SHP77 treated with DMSO at 0.1 percent for 48 hours (cell line): ENCODE measurements around the gene MYH14.
A peak's percentile ranks its signal among the peaks of the same experiment; 100 is the strongest.

ENCODE experiments used
- DNase-seq: peaks from one replicate; lab custom pipeline; 2025; lab: John Stamatoyannopoulos, UW

The MYH14 gene

GRCh38 chr19:50203281-50204080 is at the start of gene MYH14:
Gene MYH14, plus strand, starts transcription at chr19:50203622. Its CDS starts 6,744 bp downstream, at chr19:50210366.
- peak; percentile 90 for DNase-seq

DNA sequence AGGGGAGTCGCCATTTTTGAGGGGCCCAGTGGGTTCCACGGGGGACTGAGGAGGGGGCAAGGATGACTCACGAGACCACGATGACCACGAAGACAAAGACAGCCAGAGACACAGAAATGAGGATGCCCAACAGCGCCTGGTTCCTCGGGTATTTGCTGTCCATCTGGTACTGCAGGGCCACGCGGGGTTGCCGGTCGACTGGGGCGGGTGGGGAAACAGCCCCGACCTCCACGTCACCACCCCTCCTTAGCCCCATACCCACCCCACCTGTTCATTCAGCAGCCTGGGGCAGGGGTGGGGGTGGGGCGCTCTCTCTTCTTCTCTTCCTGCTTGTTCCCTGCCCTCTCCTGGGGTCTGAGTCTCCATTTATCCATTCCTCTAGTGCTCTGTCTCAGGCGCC is 48.9 kb upstream of the MYH14 start:
- DNase-seq: no peak

DNA sequence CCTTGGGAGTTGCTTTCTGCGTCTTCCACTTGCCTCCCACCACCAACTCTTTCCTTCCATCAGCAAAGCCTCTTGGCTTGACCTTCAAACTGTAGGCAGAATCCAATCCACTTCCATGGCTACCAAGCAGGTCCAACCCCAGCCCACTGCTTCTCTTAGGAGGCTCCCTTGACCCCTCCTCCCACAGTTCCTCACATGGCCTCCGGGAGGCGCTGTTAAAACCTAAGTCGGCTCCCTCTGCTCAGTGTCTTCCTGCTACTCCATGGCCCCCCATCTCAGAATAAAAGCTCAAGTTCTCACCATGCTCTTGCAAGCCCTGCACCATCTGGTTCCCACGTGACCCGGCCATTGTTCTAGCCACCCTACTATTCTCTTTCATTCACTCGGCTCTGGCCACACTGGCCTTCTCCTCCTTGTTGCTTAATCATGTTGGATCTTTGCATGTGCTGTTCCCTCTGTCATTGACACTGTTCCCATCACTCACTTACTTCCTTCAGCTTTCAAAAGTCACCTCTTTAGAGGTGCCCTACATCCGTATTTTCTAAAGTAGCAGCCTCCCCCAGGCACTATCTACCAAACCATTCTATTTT is 47.8 kb upstream of the MYH14 start:
- no peak for DNase-seq

DNA sequence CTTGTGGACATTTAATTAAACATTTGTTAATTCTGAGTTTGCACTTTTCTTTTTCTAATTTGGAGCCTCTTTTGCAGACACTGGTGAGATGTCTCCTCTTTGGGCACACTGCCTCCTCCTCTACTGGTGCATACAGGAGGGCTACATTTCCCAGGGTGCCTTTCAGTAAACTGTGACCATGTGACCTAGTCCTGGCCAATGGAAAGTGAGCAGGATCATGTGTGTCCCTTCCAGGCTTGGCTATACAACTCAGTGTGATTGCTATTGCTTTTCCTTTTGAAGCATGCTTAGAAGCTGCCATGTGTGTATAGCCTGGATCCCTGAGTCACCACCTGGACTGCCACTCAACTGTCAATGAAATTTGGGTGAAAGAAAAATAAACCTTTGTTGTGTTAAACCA is 44.8 kb upstream of the MYH14 start:
- DNase-seq: no peak

- no peak for DNase-seq
These were observed 44.3 kb upstream of the MYH14 start for GRCh38 chr19:50159078-50159477.

DNA sequence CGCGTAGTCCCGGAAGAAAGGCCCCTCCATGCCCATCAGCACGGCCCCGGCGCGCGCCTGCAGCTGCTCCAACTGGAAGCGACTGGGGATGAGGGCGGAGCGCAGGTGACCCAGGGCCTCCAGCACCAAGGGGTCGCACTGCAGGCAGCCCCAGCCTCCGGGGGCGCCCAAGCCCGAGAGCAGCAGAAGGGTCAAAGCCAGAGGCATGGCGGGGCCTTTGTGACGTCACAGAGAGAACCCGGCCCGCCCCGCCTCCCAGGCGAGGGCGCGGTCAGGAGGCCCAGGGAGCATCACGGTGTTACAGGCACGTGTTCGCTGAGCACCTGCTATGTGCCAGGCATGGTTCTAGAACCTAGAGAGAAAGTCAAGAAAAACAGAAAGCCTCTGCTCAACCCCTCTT is 40.4 kb upstream of the MYH14 start, which contains the start of gene IZUMO2:
Gene IZUMO2 (minus strand): TSS at position 294 of the 400 bp plus-strand sequence. CDS start 87 bp downstream, at position 207.
- DNase-seq: no peak

DNA sequence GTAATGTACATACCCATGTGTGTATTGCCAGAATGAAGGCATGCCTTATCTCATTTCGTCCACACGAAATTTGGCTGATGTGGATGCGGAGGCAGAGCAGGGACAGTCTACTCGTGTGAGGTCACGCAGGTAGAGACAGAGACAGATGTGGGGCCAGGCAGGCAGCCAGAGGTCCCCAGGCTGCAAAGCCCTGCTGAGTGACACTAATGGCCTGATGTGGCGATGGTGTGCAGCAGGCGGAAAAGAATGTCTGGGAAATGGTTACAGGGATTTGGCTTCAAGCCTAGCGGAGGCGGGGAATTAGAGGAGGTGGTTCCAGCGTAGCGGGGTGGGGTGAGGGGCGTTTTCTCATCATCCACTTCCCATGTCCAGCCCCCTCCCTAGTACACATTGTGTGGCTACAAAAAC is 36.1 kb upstream of the MYH14 start:
- DNase-seq: no peak

- DNase-seq: no peak
These were observed 31.7 kb upstream of the MYH14 start for GRCh38 chr19:50171752-50172151.

DNA sequence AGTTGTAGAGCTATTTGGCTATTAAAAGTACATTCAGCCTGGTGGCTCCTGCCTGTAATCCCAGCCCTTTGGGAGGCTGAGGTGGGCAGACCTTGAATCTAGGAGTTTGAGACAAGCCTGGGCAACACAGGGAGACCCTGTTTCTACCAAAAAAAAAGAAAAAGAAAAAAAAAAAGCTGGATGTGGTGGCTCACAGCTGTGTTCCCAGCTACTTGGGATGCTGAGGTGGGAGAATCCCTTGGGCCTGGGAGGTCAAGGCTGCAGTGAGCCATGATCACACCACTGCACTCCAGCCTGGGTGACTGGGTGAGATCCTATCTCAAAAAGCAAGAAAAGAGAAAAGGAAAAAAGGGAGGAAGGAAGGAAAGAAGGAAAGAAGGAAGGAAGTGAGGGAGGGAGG is 30.7 kb upstream of the MYH14 start:
- no peak for DNase-seq

GRCh38 chr19:50173127-50173526 is 30.3 kb upstream of the MYH14 start:
- no peak for DNase-seq

GRCh38 chr19:50174100-50174793 is 29.2 kb upstream of the MYH14 start:
- DNase-seq: no peak

- no peak for DNase-seq
These were observed 27.5 kb upstream of the MYH14 start for GRCh38 chr19:50175924-50176323.

DNA sequence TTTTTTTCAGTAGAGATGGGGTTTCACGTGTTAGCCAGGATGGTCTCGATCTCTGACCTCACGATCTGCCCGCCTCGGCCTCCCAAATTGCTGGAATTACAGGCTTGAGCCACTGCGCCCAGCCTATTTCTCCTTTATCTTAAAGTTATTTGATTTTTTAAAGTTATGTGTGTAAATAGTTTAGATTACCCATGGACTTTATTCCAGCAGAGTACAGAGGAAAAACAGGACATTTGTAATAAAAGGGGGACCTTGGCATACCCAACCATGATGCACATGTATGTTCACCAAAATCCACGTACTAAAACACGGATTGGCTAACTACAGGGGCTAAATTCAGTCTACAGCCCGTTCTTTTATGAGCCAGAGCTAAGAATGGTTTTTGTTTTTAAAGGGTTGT is 26.6 kb upstream of the MYH14 start:
- no peak for DNase-seq

GRCh38 chr19:50178320-50178719 is 25.1 kb upstream of the MYH14 start:
- peak; percentile 25 for DNase-seq

DNA sequence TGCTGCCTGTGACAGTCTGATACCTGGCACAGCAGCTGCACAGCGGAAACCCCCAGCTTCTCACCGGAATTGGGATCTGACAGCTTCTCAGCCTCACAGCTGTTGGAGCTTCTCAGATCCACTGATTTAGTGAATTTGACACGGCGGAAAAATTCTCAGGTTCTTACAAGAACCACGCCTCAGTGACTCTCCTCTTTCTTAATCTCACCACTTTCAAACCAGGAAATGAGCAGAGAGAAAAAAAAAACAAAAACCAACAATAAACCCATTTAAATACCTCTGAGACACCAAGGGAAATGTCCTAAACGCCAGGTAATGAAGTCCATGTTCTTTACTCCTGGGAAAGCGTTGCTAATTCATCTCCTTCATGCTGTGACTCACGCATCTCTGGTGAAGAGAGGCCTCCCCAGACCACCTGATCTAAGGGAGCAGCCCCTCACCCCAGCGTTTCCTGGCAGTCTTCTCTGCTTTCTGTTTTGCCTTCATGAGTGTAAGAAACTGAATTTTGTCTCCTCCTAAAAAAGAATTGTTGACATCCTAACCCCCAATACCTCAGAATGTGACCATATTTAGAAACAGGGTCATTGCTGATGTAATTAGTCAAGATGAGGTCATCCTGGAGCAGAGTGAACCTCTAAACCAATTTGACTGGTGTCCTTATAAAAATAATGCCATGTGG is 24.4 kb upstream of the MYH14 start:
- DNase-seq: no peak

DNA sequence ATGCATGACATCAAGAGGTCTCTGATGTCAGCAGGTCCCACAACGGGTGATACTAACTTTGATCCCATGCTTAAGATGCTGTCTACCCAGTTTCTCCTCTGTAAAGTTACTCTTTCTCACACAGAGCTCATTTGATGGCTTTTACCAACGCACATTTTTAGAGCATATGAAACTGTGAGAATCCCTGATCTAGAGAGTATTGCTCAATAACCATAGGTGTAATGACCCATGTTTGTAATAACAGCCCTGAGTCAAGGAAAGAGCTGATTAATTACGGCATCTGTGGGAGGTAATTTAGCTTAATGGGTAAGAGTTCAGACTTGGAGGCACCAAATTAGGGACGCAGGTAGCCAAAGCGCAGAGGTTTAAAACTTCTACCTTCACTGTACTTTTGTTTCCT is 22.3 kb upstream of the MYH14 start:
- DNase-seq: no peak

DNA sequence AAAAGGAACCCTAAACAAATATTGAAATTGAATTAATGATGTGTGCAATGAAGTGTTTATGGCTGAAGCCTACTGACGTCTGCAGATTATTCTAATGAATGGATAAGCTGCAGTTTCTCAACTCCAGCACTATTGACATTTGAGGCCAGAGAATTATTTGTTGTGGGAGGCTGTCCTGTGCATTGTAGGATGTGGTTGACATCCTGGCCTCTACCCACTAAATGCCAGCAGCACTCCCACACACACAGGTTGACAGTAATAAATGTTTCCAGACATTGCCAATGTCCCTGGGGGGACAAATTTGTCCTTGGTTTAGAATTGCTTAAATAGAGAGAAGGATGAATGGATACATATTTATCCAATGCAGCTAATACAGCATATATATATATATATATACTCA is 19.2 kb upstream of the MYH14 start:
- DNase-seq: no peak

- no peak for DNase-seq
These were observed 15.5 kb upstream of the MYH14 start for GRCh38 chr19:50187937-50188336.

DNA sequence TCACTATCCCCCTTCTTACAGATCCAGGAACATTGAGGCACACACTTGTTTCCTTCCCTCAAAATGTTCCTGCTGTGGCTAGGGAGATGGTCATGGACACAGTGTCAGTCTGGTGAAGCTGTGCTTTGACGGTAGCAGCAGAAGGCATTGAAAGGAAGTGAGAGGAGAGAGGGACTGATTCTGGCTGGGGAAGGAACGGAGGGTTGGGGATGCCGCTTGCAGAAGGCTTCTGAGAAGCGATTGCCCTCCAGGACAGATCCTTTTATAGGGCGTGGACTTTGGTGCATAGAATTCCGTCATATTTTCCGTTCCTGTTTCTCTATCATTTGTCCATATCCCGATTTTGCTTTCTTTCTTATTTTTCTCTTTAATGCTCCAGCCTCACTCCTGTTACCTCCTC is 14.1 kb upstream of the MYH14 start:
- DNase-seq: no peak

DNA sequence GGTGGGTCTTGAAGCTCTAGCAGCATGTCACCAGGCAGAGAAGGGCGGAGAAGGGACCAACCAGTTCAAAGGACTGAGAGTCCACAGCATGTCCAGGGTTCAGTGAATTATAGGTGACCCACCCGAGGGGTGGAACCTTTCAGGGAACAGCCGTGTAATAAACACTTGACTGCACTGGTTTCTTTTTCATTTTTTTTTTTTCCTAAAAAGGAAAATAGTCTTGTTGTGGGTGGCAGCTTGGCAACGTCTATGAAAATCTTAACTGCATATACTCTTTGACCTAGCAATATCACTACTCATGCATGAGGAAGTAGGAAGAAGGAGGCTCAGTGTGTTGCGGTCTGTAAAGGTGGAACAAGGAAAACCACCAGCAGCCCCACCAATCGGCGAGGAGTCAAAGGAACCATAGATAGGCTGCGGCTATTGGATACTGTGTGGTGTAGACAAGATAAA is 13.0 kb upstream of the MYH14 start:
- no peak for DNase-seq

- no peak for DNase-seq
These were observed 12.2 kb upstream of the MYH14 start for GRCh38 chr19:50191216-50191615.

- no peak for DNase-seq
These were observed 10.8 kb upstream of the MYH14 start for GRCh38 chr19:50192463-50193211.
